ENCODE results near the gene WDR1. TPM values are rescaled to one million over a fixed set of nuclear protein-coding genes. Genes with fewer than 3 reads are reported as not detected.

WDR1 gene
- total RNA-seq, 1 experiment from 2014 or later = 223 TPM

DNA sequence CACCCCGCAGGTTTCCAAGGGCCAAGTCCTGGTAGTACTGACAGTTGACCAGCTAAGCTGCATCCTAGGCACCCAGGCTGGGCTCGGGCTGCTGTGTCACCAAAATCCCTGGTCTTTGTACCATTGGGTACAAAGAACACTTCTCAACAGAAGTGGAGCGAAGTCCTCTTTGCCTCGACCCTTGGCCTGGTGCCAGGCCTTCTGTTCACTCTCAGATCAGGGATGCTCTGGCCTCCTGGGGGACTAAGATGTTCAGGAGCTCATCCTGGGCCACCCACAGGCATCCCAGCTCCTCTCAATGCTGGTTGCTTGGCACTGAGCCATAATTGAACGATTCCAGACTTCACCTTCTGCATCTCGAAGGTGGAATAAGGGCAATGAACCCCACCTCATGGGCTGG is 81.5 kb downstream of the WDR1 start:
- POLR2A ChIA-PET = no interaction called here
- BruUV-seq (replicated peaks) = no TSS peak
- Histone ChIP-seq H3K4me3 (replicated peaks in 1 of 2; ENCODE audit: low read depth in 1 of 2, low read length in 2 of 2) (no peak overlapping the region), H3K36me3 (ENCODE audit: control insufficient read depth in 1 of 2, insufficient read depth in 2 of 2, low read length in 2 of 2) (no peaks in the 10 kb centered on the region), H3K27me3 (ENCODE audit: insufficient read depth, low read length) (no peaks in the 10 kb centered on the region), H3K4me2 (ENCODE audit: low read length) (no peak overlapping the region), H3K79me2 (ENCODE audit: insufficient read depth, low read length) (no peaks in the 10 kb centered on the region), H2AFZ (ENCODE audit: low read depth, low read length, poor library complexity, severe bottlenecking) (no peak overlapping the region), H4K20me1 (ENCODE audit: insufficient read depth) (no peaks in the 10 kb centered on the region), H3K4me1 (ENCODE audit: control insufficient read depth in 1 of 2, insufficient read depth in 2 of 2, low read length in 2 of 2) (peaks cover 7 to 20% of the 10 kb centered on the region in 2 experiments), H3K9me2 (ENCODE audit: insufficient read depth) (no peaks in the 10 kb centered on the region), H3K9ac (ENCODE audit: low read length) (no peak overlapping the region), H3K9me3 (ENCODE audit: control insufficient read depth in 1 of 2, insufficient read depth in 1 of 2, low read depth in 1 of 2, low read length in 2 of 2) (no peaks in the 10 kb centered on the region), H3K27ac (ENCODE audit: low read depth, low read length) (no peak overlapping the region)
- intact Hi-C loops (cut with micrococcal nuclease) = no loop called here
- TF ChIP-seq CBX3 (IDR thresholded peaks at IDR 0.05; ENCODE audit: low read depth) (no peak), SIN3A (IDR thresholded peaks at IDR 0.05; ENCODE audit: low read depth) (no peak), EZH2 (IDR thresholded peaks at IDR 0.05) (no peak), POLR2AphosphoS5 (IDR thresholded peaks at IDR 0.05; ENCODE audit: low read depth, low read length) (no peak), JUND (IDR thresholded peaks at IDR 0.05) (no peak), YY1 (IDR thresholded peaks at IDR 0.05; ENCODE audit: extremely low read depth, insufficient replicate concordance, low read depth, low read length) (no peak), POLR2A (IDR thresholded peaks at IDR 0.05; ENCODE audit: borderline replicate concordance, extremely low read depth, insufficient read depth, insufficient read length) (no peak), ZNF274 (IDR thresholded peaks at IDR 0.05; ENCODE audit: low read depth, low read length) (no peak), EGR1 (IDR thresholded peaks at IDR 0.05; ENCODE audit: low read depth) (no peak), FOSL1 (IDR thresholded peaks at IDR 0.05; ENCODE audit: low read depth) (no peak)
- TF ChIP-seq, protein P1, sequence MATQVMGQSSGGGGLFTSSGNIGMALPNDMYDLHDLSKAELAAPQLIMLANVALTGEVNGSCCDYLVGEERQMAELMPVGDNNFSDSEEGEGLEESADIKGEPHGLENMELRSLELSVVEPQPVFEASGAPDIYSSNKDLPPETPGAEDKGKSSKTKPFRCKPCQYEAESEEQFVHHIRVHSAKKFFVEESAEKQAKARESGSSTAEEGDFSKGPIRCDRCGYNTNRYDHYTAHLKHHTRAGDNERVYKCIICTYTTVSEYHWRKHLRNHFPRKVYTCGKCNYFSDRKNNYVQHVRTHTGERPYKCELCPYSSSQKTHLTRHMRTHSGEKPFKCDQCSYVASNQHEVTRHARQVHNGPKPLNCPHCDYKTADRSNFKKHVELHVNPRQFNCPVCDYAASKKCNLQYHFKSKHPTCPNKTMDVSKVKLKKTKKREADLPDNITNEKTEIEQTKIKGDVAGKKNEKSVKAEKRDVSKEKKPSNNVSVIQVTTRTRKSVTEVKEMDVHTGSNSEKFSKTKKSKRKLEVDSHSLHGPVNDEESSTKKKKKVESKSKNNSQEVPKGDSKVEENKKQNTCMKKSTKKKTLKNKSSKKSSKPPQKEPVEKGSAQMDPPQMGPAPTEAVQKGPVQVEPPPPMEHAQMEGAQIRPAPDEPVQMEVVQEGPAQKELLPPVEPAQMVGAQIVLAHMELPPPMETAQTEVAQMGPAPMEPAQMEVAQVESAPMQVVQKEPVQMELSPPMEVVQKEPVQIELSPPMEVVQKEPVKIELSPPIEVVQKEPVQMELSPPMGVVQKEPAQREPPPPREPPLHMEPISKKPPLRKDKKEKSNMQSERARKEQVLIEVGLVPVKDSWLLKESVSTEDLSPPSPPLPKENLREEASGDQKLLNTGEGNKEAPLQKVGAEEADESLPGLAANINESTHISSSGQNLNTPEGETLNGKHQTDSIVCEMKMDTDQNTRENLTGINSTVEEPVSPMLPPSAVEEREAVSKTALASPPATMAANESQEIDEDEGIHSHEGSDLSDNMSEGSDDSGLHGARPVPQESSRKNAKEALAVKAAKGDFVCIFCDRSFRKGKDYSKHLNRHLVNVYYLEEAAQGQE (IDR thresholded peaks at IDR 0.05; ENCODE audit: low read depth) = no peak
- CTCF ChIA-PET = no interaction called here
- RAD21 ChIA-PET (ENCODE audit: low non-redundant PET in 1 of 2, low total read pairs in 2 of 2, uncharacterized antibody in 2 of 2, unreplicated experiment in 2 of 2) = no interaction called here
- ATAC-seq (no peak), DNase-seq (ENCODE audit: low read depth, low spot score) (no peak)
